ENCODE measurements around the gene GRK3.
"Not testable (repeated sequence)": the region's sequence is repeated elsewhere in the genome, so short reads cannot be mapped to it uniquely, and the experiment has no call there.

Gene GRK3

GRCh38 chr22:25551396-25551795 is 13.1 kb upstream of the GRK3 start:
- no peak for DNase-seq (ENCODE audit: low read depth)

- DNase-seq (ENCODE audit: low read depth) = not testable (repeated sequence)
These were observed 12.1 kb upstream of the GRK3 start for GRCh38 chr22:25552405-25552804.

- DNase-seq (ENCODE audit: low read depth) = no peak
These were observed 11.3 kb upstream of the GRK3 start for GRCh38 chr22:25553131-25553530.

- DNase-seq (ENCODE audit: low read depth) = no peak
These were observed 10.2 kb upstream of the GRK3 start for GRCh38 chr22:25554238-25554671.

GRCh38 chr22:25554689-25555088 is 9.8 kb upstream of the GRK3 start:
- DNase-seq (ENCODE audit: low read depth) = no peak

- DNase-seq (ENCODE audit: low read depth) = no peak
These were observed 8.9 kb upstream of the GRK3 start for GRCh38 chr22:25555586-25555985.

GRCh38 chr22:25557218-25557617 is 7.3 kb upstream of the GRK3 start:
- DNase-seq (ENCODE audit: low read depth) = no peak

- DNase-seq (ENCODE audit: low read depth) = no peak
These were observed 6.1 kb upstream of the GRK3 start for GRCh38 chr22:25558341-25558740.

GRCh38 chr22:25559910-25560309 is 4.6 kb upstream of the GRK3 start:
- DNase-seq (ENCODE audit: low read depth) = not testable (repeated sequence)

GRCh38 chr22:25561182-25561581 is 3.3 kb upstream of the GRK3 start:
- not testable (repeated sequence) for DNase-seq (ENCODE audit: low read depth)

GRCh38 chr22:25561927-25562326 is 2.5 kb upstream of the GRK3 start:
- not testable (repeated sequence) for DNase-seq (ENCODE audit: low read depth)

- not testable (repeated sequence) for DNase-seq (ENCODE audit: low read depth)
These were observed 1.3 kb upstream of the GRK3 start for GRCh38 chr22:25562966-25563760.

- no peak for DNase-seq (ENCODE audit: low read depth)
These were observed 635 bp upstream of the GRK3 start for GRCh38 chr22:25563761-25564319.

- DNase-seq (ENCODE audit: low read depth) = no peak
These were observed 653 bp downstream of the GRK3 start for GRCh38 chr22:25564979-25565677.

GRCh38 chr22:25566186-25566897 is 1.9 kb downstream of the GRK3 start:
- DNase-seq (ENCODE audit: low read depth) = no peak

- no peak for DNase-seq (ENCODE audit: low read depth)
These were observed 2.4 kb downstream of the GRK3 start for GRCh38 chr22:25566898-25567235.

GRCh38 chr22:25567251-25567675 is 2.8 kb downstream of the GRK3 start:
- no peak for DNase-seq (ENCODE audit: low read depth)

GRCh38 chr22:25568066-25568465 is 3.6 kb downstream of the GRK3 start:
- not testable (repeated sequence) for DNase-seq (ENCODE audit: low read depth)

GRCh38 chr22:25569361-25569760 is 4.9 kb downstream of the GRK3 start:
- DNase-seq (ENCODE audit: low read depth) = no peak

- DNase-seq (ENCODE audit: low read depth) = no peak
These were observed 5.5 kb downstream of the GRK3 start for GRCh38 chr22:25569983-25570382.

- no peak for DNase-seq (ENCODE audit: low read depth)
These were observed 6.0 kb downstream of the GRK3 start for GRCh38 chr22:25570486-25570885.

- DNase-seq (ENCODE audit: low read depth) = not testable (repeated sequence)
These were observed 7.7 kb downstream of the GRK3 start for GRCh38 chr22:25571969-25572707.
